ENCODE data around the gene CMPK1.
"Not testable (repeated sequence)": the region's sequence is repeated elsewhere in the genome, so short reads cannot be mapped to it uniquely, and the experiment has no call there.

Gene CMPK1

GRCh38 chr1:47313915-47314664, 19.5 kb upstream of the CMPK1 start, which contains the start of gene STIL:
TSS of gene STIL (minus strand) at chr1:47314147. CDS start at chr1:47310319, 3,828 bp downstream.
- peak within 1 kb of the TSS; percentile 85 for H3K4me3 ChIP-seq (ENCODE audit: low read depth, low read length)
- DNase-seq (ENCODE audit: low read depth): peak; percentile 99
- TF ChIP-seq CTCF (IDR thresholded peaks at IDR 0.05; ENCODE audit: low read depth, low read length, missing control alignments): no peak

- no peak for DNase-seq (ENCODE audit: low read depth)
Observed at GRCh38 chr1:47317841-47318240, 15.7 kb upstream of the CMPK1 start.

GRCh38 chr1:47319968-47320367, 13.6 kb upstream of the CMPK1 start:
- H3K4me3 ChIP-seq (ENCODE audit: low read depth, low read length); DNase-seq (ENCODE audit: low read depth): not testable (repeated sequence)

More at GRCh38 chr1:47317841-47318240, 15.7 kb upstream of the CMPK1 start:
- H3K4me3 ChIP-seq (ENCODE audit: low read depth, low read length): no peak overlapping the region
- TF ChIP-seq CTCF (IDR thresholded peaks at IDR 0.05; ENCODE audit: low read depth, low read length, missing control alignments): no peak

GRCh38 chr1:47323599-47324031, 10.0 kb upstream of the CMPK1 start:
- H3K4me3 ChIP-seq (ENCODE audit: low read depth, low read length): no peak overlapping the region
- DNase-seq (ENCODE audit: low read depth): no peak
- TF ChIP-seq CTCF (IDR thresholded peaks at IDR 0.05; ENCODE audit: low read depth, low read length, missing control alignments): no peak

GRCh38 chr1:47324682-47325081, 8.9 kb upstream of the CMPK1 start:
- no peak overlapping the region for H3K4me3 ChIP-seq (ENCODE audit: low read depth, low read length)
- TF ChIP-seq CTCF (IDR thresholded peaks at IDR 0.05; ENCODE audit: low read depth, low read length, missing control alignments): no peak
- DNase-seq (ENCODE audit: low read depth): no peak

- TF ChIP-seq CTCF (IDR thresholded peaks at IDR 0.05; ENCODE audit: low read depth, low read length, missing control alignments): no peak
- DNase-seq (ENCODE audit: low read depth): no peak
- H3K4me3 ChIP-seq (ENCODE audit: low read depth, low read length): no peak overlapping the region
Observed at GRCh38 chr1:47325528-47325927, 8.1 kb upstream of the CMPK1 start.

GRCh38 chr1:47326271-47326670, 7.3 kb upstream of the CMPK1 start:
- no peak for TF ChIP-seq CTCF (IDR thresholded peaks at IDR 0.05; ENCODE audit: low read depth, low read length, missing control alignments)
- no peak for DNase-seq (ENCODE audit: low read depth)
- no peak overlapping the region for H3K4me3 ChIP-seq (ENCODE audit: low read depth, low read length)

All from GM12864 (cell line).